Limb (tissue), 2 donors: Measurements from ENCODE around the gene SLC35A3.
"Not testable (repeated sequence)": the region's sequence is repeated elsewhere in the genome, so short reads cannot be mapped to it uniquely, and the experiment has no call there.

Source experiments
- DNase-seq, 2 donors: peaks; one replicate each; pipeline ENCODE4 v3.0.0-alpha.2; 2016; ENCODE audit errors: extremely low spot score in 2 of 2

SLC35A3 gene

DNA sequence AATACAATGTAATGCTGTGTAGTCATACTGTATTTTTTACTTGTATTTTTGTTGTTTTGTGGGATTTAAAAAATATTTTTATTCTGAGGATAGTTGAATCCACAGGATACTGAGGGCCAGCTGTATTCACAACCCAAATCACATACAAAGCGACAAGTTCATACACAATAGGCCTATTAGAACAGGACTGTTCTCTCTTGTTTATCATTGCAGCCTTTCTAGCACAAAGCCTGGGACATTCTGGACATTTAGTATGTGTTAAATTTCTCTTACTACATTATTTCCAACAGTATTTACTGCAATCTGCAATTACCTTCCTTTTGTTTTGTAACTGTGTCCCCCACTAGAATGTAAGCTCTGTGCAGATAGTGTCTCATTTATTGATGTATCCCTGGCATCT lies 65.4 kb downstream of the SLC35A3 start:
- DNase-seq, result no peak

DNA sequence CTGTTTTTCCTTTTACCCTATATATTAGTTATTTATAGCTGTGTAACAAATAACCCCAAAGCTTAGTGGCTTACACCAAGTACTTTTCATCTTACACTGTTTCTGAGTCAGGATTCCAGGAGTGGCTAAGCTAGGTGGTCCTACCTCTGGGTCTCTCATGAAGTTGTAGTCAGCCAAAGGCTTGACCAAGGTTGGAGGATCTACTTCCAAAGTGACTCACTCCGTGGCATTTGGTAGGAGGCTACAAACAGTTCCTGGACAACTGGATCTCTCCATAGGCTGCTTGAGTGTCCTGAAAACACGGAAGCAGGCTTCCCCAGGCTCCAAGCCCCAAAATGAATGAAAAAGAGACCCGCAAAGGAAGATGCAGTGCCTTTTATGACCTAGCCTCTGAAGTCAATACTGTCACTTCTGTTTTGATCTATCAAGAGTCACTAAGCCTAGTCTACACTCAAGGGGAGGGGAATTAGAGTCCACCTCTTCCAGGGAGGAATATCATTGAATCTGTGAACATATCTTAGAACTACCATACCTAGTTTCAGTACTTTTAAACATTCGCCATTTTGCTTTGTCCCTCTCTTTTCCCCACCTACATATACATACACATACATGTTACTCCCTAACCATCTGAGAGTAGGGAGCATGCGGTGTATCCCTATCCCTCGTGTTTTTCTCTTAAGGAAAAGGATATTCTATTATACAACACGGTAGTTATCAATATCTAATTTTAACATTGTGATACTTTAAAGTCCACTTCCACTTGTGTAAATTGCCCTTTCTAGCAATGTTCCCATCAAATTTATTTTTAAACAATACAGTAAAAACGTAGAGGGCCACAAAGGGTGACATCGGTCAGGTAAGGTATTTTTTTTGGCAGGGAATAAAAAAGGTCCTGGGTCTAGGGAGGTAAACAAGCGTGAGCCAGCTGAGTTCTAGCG lies 67.2 kb downstream of the SLC35A3 start:
- no peak for DNase-seq

DNA sequence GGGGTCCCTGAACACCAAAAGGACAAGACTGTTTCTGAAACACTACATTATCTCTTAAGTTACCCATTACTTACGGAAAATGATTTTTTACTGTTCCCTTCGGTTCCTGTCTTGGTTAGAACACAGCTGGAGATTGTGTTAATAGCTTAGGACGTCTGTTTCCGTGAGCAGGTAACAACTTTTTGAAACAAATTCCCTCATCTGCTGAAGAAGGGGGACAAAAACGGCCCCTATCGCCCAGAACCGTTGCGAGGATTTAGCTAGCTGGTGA lies 67.8 kb downstream of the SLC35A3 start:
- no peak for DNase-seq

DNA sequence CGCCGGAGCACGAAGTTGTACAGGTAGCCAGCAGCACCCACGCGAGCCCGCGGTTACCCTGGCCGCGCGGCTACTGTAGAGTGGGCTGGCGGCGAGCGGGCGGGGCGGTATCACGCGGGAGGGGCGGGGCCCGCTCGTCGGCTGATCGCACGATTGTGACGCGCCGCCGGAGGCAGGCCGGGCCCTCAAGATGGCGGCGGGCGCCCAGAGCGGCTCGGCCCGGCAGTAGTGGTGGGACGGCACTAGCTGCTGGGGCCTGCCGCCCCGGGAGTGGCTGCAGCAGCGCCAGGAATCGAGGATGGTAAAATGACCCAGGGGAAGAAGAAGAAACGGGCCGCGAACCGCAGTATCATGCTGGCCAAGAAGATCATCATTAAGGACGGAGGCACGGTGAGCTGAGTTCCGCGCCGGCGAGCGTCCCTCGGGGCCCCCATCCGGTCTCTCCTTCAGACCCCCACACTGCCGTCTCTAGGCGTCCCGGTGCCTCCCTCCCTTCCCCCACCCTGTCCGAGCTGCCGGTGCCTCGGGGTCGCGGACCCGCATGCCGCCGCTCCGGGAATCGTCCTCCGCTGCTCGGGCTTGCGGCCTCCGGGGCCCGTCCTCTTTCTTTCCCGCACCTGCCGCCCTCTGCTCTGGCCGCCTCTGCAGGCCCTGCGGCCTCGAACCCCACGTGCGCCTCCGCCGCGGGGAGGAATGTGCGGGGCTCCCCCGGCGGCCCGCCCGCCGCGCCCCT lies 68.3 kb downstream of the SLC35A3 start:
- DNase-seq, result peak; percentile 90 to 93

- peak; percentile 51 to 84 for DNase-seq
Observed at GRCh38 chr1:100038660-100039287, 69.0 kb downstream of the SLC35A3 start.

DNA sequence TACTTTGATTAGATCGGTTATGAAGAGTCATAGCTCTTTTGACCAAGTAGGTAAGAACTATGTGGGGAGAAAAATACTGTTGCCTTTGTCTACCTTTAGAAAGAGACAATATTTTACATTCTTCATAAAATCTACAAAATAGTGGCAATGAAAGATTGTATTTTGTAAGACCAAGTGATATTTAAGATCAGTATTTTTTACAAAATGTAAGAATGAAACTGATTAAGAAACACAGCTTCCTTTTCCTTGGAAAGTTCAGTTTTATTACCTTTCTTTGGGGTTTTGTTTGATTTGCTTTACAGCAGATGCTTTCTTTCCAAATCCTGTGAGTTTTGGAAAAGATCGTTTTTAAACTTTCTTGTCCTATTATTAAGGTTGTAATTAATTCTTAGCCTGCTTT lies 69.8 kb downstream of the SLC35A3 start:
- no peak for DNase-seq

GRCh38 chr1:100045206-100045605 lies 75.4 kb downstream of the SLC35A3 start:
- no peak for DNase-seq

- not testable (repeated sequence) for DNase-seq
Observed at GRCh38 chr1:100047235-100047708, 77.5 kb downstream of the SLC35A3 start.

GRCh38 chr1:100050139-100050538 lies 80.3 kb downstream of the SLC35A3 start:
- DNase-seq, result no peak

GRCh38 chr1:100051401-100051800 lies 81.6 kb downstream of the SLC35A3 start:
- DNase-seq, result no peak

DNA sequence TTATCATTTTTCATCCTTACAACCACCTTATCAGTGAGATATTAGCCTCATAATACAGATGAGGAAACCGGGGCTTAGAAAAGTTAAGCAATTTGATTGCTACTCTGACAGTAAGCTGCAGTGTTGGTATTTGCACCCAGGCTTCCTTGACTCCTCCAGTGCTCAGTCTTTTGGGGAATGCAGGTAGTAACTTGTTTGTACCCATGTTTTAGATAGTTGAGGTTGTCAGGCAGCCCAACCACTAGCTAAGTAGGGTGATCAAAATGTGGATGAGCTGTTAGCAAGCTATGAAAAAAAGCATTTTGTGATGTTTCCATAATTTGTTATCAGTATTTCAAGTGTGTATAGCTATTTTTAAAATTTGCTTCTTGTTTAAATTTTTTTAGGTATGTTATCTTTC lies 82.1 kb downstream of the SLC35A3 start:
- no peak for DNase-seq

- DNase-seq, result no peak
Observed at GRCh38 chr1:100053119-100053518, 83.3 kb downstream of the SLC35A3 start.

DNA sequence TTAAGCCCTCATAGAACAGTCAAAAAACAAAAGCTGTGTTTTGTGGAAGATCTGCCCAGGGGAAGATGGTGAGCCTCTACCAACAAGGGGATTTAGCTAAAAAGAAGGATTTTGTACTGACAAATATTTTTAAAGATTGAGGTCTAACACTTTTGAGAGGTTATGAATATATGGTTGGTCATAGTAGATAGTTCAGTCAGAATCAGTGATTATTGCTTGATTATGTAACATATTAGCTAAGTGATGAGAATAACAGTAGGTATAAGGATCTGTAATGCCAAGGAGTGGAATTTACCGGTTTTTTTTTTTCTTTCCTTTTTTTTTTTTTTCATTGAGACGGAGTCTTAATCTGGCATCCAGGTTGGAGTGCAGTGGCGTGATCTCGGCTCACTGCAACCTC lies 83.9 kb downstream of the SLC35A3 start:
- no peak for DNase-seq

DNA sequence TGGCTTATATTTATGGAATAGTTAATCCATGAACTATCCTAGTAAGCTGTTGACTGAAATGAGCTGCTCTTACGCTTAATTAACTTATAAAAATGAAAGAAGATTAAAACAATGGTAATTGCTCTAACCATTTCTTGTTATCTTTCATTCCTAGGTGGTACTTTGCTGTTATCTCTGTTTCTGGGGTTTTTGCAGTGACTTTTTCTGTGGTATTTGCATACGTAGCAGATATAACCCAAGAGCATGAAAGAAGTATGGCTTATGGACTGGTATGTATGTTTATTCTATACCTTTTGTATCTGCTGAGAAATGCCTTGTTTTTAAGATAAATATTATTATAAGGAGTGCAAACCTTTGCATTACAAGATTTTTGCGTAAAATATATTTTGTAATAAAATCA lies 91.9 kb downstream of the SLC35A3 start:
- DNase-seq, result no peak

- DNase-seq, result no peak
Observed at GRCh38 chr1:100065183-100065968, 95.6 kb downstream of the SLC35A3 start.

GRCh38 chr1:100065969-100066227 lies 96.1 kb downstream of the SLC35A3 start:
- DNase-seq, result no peak

DNA sequence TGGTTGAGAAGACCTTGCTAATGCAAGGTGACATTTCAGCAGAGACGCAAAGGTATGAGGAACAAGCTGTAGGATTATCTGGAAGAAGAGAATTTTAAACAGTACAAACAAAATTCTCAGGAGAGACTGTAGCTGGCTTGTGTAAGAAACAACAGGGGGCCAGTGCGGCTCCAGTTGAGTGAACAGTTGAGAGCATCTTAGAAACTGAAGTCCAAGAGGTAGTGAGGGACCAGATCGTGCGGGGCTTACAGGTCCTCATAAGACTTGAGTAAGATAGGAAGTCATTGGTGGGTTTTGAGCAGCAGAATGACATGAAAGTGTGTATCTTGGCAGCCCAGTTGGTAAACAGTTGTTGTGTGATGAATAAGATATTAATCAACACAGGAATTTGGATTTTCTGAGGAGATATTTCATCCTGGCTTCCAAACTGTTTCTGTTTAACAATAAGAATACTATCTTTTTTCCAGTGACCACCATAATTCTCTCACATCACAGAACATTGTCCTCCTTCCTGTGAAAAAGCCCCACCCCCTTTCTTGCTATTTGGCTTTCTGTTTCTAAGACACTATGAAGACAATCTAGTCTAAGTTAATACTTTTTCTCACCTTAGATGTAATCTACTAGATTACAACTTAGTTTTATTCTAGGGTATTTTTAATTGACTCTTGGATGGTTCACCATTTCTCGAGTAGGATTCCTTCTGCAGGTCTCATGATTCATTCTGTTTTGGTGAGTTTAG lies 100.6 kb downstream of the SLC35A3 start:
- DNase-seq, result no peak

DNA sequence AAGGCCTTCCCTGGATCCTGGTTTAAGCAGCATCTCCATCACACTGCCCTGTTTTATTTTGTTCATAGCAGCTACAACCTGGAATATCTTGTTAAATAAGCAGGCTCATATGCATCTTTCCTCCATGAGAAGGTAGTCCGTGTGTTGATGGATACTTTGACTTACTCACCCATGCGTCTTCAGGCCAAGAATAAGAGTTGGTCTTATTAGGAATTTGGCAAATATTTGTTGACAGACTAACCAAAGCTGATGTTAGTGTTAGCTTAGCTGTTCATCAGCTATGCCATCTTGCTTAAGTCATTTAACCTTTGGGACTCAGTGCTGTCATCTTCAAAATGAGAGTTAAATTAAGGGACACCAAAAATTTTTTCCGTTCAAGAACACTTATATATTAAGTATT lies 103.7 kb downstream of the SLC35A3 start:
- no peak for DNase-seq

- DNase-seq, result no peak
Observed at GRCh38 chr1:100074604-100075395, 105.0 kb downstream of the SLC35A3 start.

DNA sequence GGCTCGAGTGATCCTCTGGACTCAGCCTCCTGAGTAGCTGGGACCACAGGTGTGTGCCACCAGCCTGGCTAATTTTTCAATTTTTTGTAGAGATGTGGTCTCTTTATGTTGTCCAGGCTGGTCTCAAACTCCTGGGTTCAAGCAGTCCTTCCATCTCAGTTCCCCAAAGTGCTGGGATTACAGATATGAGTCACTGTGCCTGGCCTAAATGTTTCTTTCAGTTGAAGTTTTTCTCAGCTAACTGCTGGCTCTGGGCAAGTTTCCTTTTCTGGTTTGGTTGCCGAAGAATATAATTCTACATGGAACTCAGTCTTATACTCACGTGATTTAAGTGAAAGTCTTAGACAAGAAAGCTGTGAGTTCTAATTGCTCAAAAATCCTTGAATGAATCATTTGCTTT lies 106.0 kb downstream of the SLC35A3 start:
- DNase-seq, result no peak
